HG03520 (cell line): ENCODE results near the gene CNNM1.

Experiments used
- ATAC-seq: cut with Tn5 transposase; IDR thresholded peaks from one replicate; pipeline ENCODE4 v1.9.1; 2021; ENCODE audit warnings: mild to moderate bottlenecking, moderate library complexity; ENCODE audit not compliant: unreplicated experiment

CNNM1 gene

GRCh38 chr10:99329304-99329553 lies at the start of gene CNNM1:
Gene CNNM1 (plus strand): TSS chr10:99329356. CDS start chr10:99329388, 32 bp downstream.
- peak; percentile 59 for ATAC-seq

- ATAC-seq: no peak
Measured at GRCh38 chr10:99279626-99280111, 49.5 kb upstream of the CNNM1 start.

- ATAC-seq: peak; percentile 51
Measured at GRCh38 chr10:99280472-99280871, 48.7 kb upstream of the CNNM1 start.

GRCh38 chr10:99285881-99286280 lies 43.3 kb upstream of the CNNM1 start:
- no peak for ATAC-seq

GRCh38 chr10:99290306-99290705 lies 38.9 kb upstream of the CNNM1 start:
- ATAC-seq: no peak

GRCh38 chr10:99292159-99292558 lies 37.0 kb upstream of the CNNM1 start:
- ATAC-seq: no peak

- ATAC-seq: no peak
Measured at GRCh38 chr10:99296605-99297004, 32.6 kb upstream of the CNNM1 start.

GRCh38 chr10:99297033-99297432 lies 32.1 kb upstream of the CNNM1 start:
- ATAC-seq: no peak

GRCh38 chr10:99303899-99304861 lies 25.0 kb upstream of the CNNM1 start:
- ATAC-seq: no peak

- ATAC-seq: no peak
Measured at GRCh38 chr10:99304862-99305229, 24.3 kb upstream of the CNNM1 start.

GRCh38 chr10:99312501-99312900 lies 16.7 kb upstream of the CNNM1 start:
- ATAC-seq: no peak

- ATAC-seq: no peak
Measured at GRCh38 chr10:99315853-99316252, 13.3 kb upstream of the CNNM1 start.

GRCh38 chr10:99316374-99316773 lies 12.8 kb upstream of the CNNM1 start:
- no peak for ATAC-seq

GRCh38 chr10:99318048-99318447 lies 11.1 kb upstream of the CNNM1 start:
- no peak for ATAC-seq

- no peak for ATAC-seq
Measured at GRCh38 chr10:99318475-99318874, 10.7 kb upstream of the CNNM1 start.

GRCh38 chr10:99325281-99325680 lies 3.9 kb upstream of the CNNM1 start:
- ATAC-seq: no peak

GRCh38 chr10:99326871-99327270 lies 2.3 kb upstream of the CNNM1 start:
- no peak for ATAC-seq

- no peak for ATAC-seq
Measured at GRCh38 chr10:99328579-99329303, 415 bp upstream of the CNNM1 start.

- peak; percentile 30 for ATAC-seq
Measured at GRCh38 chr10:99329554-99330346, 594 bp downstream of the CNNM1 start.

- no peak for ATAC-seq
Measured at GRCh38 chr10:99330347-99330924, 1.3 kb downstream of the CNNM1 start.

- ATAC-seq: no peak
Measured at GRCh38 chr10:99331207-99331803, 2.1 kb downstream of the CNNM1 start.
